GM19351 (cell line): ENCODE data around the gene STX18.
"Not testable (repeated sequence)": the region's sequence is repeated elsewhere in the genome, so short reads cannot be mapped to it uniquely, and the experiment has no call there.

ENCODE experiments used
- ATAC-seq: cut with Tn5 transposase; IDR thresholded peaks from one replicate; pipeline ENCODE4 v1.9.1; 2021; ENCODE audit warnings: mild to moderate bottlenecking, moderate library complexity; ENCODE audit not compliant: unreplicated experiment

Gene STX18

GRCh38 chr4:4481399-4481994 is 60.4 kb downstream of the STX18 start:
- no peak for ATAC-seq

GRCh38 chr4:4480685-4481398 is 61.0 kb downstream of the STX18 start:
- no peak for ATAC-seq

GRCh38 chr4:4480205-4480604 is 61.6 kb downstream of the STX18 start:
- no peak for ATAC-seq

GRCh38 chr4:4479366-4479765 is 62.5 kb downstream of the STX18 start:
- ATAC-seq, result no peak

GRCh38 chr4:4477796-4478195 is 64.1 kb downstream of the STX18 start:
- ATAC-seq, result no peak

- ATAC-seq, result no peak
These were observed 64.5 kb downstream of the STX18 start for GRCh38 chr4:4477391-4477790.

- ATAC-seq, result no peak
These were observed 67.4 kb downstream of the STX18 start for GRCh38 chr4:4474476-4474875.

- no peak for ATAC-seq
These were observed 69.4 kb downstream of the STX18 start for GRCh38 chr4:4472344-4472958.

- ATAC-seq, result no peak
These were observed 70.7 kb downstream of the STX18 start for GRCh38 chr4:4471195-4471594.

- ATAC-seq, result no peak
These were observed 71.6 kb downstream of the STX18 start for GRCh38 chr4:4470208-4470607.

- ATAC-seq, result not testable (repeated sequence)
These were observed 76.6 kb downstream of the STX18 start for GRCh38 chr4:4465238-4465637.

- ATAC-seq, result no peak
These were observed 78.9 kb downstream of the STX18 start for GRCh38 chr4:4462970-4463369.

- ATAC-seq, result no peak
These were observed 80.0 kb downstream of the STX18 start for GRCh38 chr4:4461850-4462249.

GRCh38 chr4:4461178-4461577 is 80.7 kb downstream of the STX18 start:
- ATAC-seq, result no peak

GRCh38 chr4:4460759-4461158 is 81.1 kb downstream of the STX18 start:
- no peak for ATAC-seq

- ATAC-seq, result no peak
These were observed 82.7 kb downstream of the STX18 start for GRCh38 chr4:4459181-4459580.

GRCh38 chr4:4457803-4458553 is 83.9 kb downstream of the STX18 start:
- no peak for ATAC-seq

GRCh38 chr4:4456816-4457578 is 84.9 kb downstream of the STX18 start:
- no peak for ATAC-seq

- no peak for ATAC-seq
These were observed 85.5 kb downstream of the STX18 start for GRCh38 chr4:4456351-4456750.

- ATAC-seq, result no peak
These were observed 86.5 kb downstream of the STX18 start for GRCh38 chr4:4455210-4455865.
